ENCODE data around the gene SLX4IP. TPM values are rescaled to one million over a fixed set of nuclear protein-coding genes. Genes with fewer than 3 reads are reported as not detected.
A peak's percentile ranks its signal among the peaks of the same experiment; 100 is the strongest.

Gene SLX4IP
- total and polyA plus RNA-seq, 2 of the 13 experiments (the other 11 are each of a cell fraction or from before 2014, with no cell fraction given), result 3.6 to 7.3 TPM

GRCh38 chr20:10565191-10565921 lies 130.3 kb downstream of the SLX4IP start (continued):
- TF ChIP-seq GRHL1 (CRISPR knock-in tag; conservative IDR thresholded peaks at IDR 0.05), result no peak
- TF ChIP-seq ATF7-NPFF (CRISPR knock-in tag; IDR thresholded peaks at IDR 0.05; ENCODE audit: low read depth), result peak; percentile 67
- peak; percentile 34; the same call in 1 of the 2 replicates for TF ChIP-seq ZNF318 (CRISPR knock-in tag; IDR thresholded peaks at IDR 0.05)
- no peak for TF ChIP-seq RFXAP (CRISPR knock-in tag; IDR thresholded peaks at IDR 0.05; ENCODE audit: borderline replicate concordance)
- TF ChIP-seq MTA1 (CRISPR knock-in tag; IDR thresholded peaks at IDR 0.05; ENCODE audit: borderline replicate concordance), result peak; percentile 52
- TF ChIP-seq TAF1 (CRISPR knock-in tag; IDR thresholded peaks at IDR 0.05), result peak; percentile 32; the same call in 1 of the 2 replicates
- peak; percentile 95 for TF ChIP-seq KDM1A (CRISPR knock-in tag; IDR thresholded peaks at IDR 0.05)
- no peak for TF ChIP-seq HOXA5 (CRISPR knock-in tag; IDR thresholded peaks at IDR 0.05)
- TF ChIP-seq NCOA1 (CRISPR knock-in tag; IDR thresholded peaks at IDR 0.05), result 0 out of 2 replicates have a peak, but pooled peaks have one; percentile 44
- no peak; the same call in none of the 2 replicates for TF ChIP-seq SMARCC2 (IDR thresholded peaks at IDR 0.05)
- TF ChIP-seq FIP1L1 (IDR thresholded peaks at IDR 0.05; ENCODE audit: borderline replicate concordance, insufficient read depth, low read depth, low read length), result no peak
- peak; percentile 63 for TF ChIP-seq ZNF580 (CRISPR knock-in tag; IDR thresholded peaks at IDR 0.05; ENCODE audit: borderline replicate concordance, low read depth)
- TF ChIP-seq PAWR (CRISPR knock-in tag; IDR thresholded peaks at IDR 0.05; ENCODE audit: borderline replicate concordance), result peak; percentile 49; the same call in 1 of the 2 replicates
